GM21717 (cell line): Measurements from ENCODE around the gene ZNRF2.

ENCODE experiments used
- ATAC-seq: cut with Tn5 transposase; IDR thresholded peaks from one replicate; pipeline ENCODE4 v1.9.1; 2021; ENCODE audit warnings: mild to moderate bottlenecking, moderate library complexity; ENCODE audit not compliant: unreplicated experiment

The ZNRF2 gene

GRCh38 chr7:30320392-30320791 is 36.0 kb downstream of the ZNRF2 start:
- ATAC-seq, result no peak

GRCh38 chr7:30321089-30321881 is 36.9 kb downstream of the ZNRF2 start:
- no peak for ATAC-seq

DNA sequence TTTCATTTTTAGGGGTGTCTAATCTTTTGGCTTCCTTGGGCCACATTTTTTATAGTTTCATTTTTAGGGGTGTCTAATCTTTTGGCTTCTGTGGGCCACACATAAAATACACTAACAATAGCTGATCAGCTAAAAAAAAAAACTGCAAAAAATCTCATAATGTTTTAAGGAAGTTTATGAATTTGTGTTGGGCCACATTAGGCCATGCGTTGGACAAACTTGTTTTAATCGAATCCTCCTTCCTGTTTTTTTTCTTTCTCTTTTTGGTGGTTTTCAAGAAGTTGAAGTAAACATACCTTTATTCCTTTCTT is 37.4 kb downstream of the ZNRF2 start:
- no peak for ATAC-seq

DNA sequence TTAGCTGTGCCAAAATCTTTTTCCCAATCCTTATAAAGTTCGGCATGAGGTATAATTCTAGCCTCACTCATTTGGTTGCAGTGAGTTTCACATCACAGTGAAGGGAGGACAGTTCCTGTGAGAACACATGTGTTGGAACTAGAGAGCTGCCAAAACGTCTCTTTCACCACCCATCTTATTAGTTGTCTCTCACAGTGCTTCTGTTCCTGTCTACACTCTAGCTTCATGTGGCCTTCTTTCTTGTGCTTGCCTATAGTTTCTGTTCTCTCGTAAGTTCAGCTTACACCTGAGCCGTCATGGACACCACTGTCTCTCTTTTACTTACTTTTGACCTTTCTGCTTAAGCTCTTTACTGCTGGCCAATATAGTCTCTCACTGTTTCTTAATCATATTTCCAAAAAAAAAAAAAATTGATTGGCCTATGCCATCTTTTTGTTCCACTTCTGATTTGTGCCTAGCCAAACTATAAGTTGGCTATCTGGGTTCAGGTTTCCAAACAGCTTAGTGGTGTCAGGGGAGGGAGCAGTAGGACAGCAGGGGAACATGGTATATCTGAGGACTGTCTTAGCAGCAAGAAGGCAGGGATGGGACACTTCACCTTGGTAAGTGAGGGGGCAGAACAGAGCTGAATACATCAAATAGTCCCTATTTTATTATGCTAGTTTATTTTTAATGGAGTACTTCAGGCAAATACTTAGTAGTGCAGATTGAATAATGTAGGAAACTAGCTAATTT is 38.0 kb downstream of the ZNRF2 start:
- ATAC-seq, result peak; percentile 75

DNA sequence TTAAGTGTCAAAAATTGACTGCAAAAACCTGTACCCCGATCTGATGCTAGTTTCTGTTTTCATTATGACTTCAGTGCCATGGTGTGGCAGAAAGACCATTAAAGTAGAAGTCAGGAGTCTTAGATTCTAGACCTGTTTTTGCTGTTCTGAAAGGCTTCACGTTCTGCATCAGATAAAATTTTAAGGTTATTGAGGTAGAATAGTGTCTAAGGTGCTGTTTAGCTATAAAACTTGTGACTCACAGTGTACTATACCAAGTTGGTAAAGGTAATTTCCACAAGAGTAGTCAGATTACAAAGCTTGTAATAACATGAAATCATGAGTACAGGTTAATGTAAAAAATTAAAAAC is 38.6 kb downstream of the ZNRF2 start:
- peak; percentile 58 for ATAC-seq

- no peak for ATAC-seq
Observed at GRCh38 chr7:30327813-30328212, 43.4 kb downstream of the ZNRF2 start.

DNA sequence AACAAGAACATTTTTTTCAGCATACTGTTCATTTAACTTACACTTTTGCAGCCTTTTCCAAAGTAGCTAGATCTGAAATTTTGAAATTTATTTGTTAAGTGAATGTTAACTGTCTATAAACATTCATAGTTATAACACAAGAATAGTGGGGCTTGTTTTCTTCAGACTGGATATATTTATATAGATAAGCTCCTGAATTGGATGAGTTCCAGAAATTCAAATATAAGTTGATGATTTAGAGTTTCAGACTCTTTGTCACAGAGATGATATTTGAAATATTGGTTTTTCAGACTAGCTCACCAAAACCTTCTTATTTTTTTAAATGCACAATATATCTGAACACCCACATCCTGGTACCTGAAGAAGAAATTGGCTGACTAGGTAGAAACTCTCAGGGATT is 44.0 kb downstream of the ZNRF2 start:
- ATAC-seq, result no peak

GRCh38 chr7:30329716-30330115 is 45.3 kb downstream of the ZNRF2 start:
- ATAC-seq, result no peak

DNA sequence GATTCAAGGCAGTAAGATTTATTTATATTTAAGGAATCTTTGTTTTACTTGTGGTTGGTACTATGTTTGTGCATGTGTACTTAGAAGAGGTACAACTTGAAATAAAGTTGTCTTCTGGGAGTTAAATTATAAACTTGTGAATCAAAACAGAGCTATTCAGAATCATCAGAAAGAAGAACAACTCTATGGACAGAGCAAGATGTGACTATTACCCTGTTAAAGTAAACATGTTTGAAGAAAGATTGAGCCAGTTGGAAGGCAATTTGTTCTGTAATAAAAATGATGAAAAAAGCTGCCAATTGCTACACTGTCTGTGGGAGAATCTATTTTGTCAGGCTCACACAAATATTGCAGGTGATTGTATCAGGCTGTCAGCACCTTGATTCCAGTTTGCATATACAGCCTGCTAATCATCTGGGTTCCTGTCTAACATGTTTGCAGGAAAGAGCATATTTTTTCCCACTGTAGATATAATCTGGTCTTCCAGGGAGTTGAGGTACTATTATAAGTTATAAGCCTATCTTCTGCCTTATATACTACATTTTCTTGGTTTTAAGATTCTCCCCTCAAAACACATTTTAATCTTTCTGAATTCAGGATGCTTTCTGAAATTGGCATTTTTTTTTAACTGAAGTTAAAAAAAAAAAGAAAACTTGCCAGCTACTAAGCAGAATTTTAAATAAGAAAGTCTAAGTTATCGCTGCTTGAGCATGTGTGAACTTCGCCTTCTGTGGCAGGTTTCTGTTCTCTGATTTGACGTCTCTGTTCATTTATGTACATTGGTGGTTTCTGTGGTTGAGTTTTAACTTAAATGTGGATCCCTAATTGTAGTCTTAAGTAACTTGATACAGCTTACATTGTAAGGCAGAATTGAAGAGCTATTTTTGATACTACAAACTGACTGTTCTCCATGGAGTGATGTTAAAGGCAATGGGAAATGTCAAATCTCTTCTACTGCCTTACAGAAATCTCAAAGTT is 46.0 kb downstream of the ZNRF2 start:
- ATAC-seq, result peak; percentile 82

- ATAC-seq, result no peak
Observed at GRCh38 chr7:30331338-30331737, 46.9 kb downstream of the ZNRF2 start.

DNA sequence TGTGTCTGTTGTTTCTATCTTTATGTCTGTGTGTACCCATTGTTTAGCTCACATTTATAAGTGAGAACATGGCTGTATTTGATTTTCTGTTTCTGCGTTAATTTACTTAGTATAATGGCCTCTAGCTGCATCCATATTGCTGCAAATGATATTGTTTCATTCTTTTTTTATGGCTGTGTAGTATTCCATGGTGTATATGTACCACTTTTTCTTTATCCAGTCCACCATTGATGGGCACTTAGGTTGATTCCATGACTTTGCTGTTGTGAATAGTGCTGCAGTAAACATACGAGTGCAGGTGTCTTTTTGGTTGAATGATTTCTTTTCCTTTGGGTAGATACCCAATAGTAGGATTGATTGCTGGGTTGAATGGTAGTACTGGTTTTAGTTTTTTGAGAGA is 48.2 kb downstream of the ZNRF2 start:
- no peak for ATAC-seq

DNA sequence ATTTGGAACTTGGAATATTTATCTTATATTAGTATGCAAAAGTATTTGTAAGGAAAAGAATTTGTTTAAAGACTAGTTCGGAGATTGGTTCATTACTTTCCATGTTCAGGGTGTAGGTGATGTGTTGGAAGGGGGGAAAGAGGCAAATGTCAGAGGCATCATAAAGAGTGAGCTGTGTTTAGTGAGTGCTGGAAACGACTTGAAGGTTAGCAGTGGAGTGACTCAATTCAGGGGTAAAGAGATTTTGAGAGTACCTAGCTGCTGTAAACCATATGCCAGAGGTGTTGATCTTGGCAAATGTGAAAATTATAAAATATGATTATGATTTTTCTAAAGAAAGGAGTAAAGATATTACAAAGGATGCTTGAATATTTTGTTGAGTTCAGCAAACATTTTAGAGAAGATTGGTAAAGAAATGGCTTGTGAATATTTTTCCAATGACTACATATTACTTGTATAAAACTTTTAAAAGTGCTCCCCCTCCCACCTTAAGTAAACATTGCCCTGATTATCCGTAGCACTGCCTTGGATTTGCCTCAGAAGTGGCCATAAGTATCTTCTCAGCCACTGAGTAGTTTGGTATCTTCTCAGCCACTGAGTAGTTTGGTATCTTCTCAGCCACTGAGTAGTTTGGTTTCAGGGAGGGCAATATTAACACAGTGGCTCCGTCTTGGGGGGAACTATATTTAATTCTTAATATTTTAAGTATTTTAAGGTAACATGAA is 51.5 kb downstream of the ZNRF2 start:
- no peak for ATAC-seq

GRCh38 chr7:30344513-30344912 is 60.1 kb downstream of the ZNRF2 start:
- no peak for ATAC-seq

DNA sequence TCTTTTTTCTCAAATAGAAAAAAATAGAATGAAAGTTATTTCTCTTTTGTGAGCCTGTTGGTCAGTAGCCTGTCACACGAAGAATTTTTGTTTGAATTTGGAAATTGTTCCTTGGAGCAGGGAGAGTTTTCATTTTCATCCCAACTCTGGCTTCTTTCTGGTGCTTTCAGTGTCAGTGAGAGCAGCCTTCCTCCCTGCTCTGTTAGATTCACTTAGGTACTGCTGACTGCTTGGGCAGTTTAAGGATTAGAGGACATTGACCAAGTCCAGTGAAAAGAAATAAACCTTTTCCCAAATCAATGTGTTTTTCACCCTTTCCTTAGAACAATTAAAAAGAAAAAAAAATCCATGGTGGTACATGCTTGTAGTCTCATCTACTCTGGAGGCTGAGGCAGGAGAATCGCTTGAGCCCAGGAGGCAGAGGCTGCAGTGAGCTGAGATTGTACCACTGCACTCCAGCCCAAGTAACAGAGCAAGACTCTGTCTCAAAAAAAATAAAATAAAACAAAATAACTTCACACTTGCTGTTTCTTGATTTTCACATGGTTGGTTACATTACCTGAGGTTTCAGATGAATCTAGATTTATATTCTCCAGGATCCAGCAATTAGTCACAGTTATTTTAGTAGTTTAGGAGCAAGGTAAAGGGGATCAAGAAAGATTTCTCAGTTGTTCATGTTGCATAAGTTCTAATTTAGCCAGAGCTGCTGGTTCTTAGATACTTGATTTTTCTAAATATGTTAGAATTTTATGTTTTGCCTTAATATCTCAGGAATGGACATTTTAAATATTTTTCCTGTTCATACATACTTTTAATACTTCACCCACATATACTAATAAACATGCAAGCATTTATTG is 63.1 kb downstream of the ZNRF2 start:
- ATAC-seq, result no peak

- peak; percentile 74 for ATAC-seq
Observed at GRCh38 chr7:30348083-30348560, 63.7 kb downstream of the ZNRF2 start.

- ATAC-seq, result no peak
Observed at GRCh38 chr7:30349170-30349569, 64.8 kb downstream of the ZNRF2 start.

DNA sequence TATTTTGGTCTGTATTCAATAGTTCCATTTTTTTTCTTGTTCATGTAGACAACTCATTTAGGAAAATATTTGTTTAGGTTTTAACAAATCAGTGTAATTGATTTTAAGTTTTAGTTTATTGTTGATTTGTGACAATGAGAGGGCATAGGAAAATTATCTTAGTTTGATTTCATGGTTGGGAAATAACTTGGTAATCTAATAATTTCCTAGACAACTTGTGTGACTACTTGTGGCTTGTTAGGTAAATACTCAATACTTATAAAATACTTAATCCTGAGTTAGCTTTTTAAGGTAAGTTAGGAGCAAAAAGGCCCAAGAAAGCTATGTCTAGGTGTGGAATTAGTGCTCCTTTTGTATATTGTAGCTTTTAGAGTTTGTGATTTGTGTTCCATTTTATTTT is 65.4 kb downstream of the ZNRF2 start:
- ATAC-seq, result no peak

DNA sequence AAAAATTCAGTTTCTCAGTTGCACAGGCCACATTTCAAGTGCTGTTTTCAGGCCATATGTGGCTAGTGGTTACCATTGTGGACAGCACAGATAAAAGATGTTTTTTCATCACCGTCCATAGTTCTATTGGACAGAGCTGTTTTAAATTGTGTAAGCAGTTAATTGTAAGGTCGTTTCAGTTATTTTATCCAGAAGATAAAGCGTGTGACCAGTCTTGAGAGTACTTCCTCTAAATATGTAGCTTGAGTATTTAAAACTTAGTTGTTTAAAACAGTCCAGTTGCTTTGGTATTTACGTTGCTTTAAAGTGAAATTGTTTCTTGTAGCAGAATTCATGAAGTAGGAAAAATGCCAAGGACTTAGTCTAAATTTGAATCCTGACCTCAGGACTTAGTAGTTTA is 66.9 kb downstream of the ZNRF2 start:
- no peak for ATAC-seq

DNA sequence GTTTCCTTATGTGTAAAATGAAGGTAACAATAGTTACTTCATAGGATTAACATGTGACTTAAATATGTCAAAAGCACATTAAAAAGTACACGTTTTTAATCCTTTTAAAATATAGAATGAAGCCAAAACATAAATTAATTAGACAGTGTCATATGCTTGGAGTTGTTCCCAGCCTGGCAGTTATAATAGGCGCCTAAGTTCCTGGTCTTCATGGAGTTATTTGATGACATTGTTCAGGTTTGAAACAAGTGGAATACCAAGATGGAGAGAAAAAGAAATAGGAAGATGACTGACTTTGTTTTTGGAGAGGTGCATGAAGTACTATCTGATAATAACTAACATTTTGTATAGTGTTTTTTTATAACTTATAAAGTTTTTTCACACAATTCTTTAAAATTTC is 67.3 kb downstream of the ZNRF2 start:
- no peak for ATAC-seq

- no peak for ATAC-seq
Observed at GRCh38 chr7:30352169-30352568, 67.8 kb downstream of the ZNRF2 start.
